Measurements from ENCODE around the gene MRFAP1L1. TPM values are rescaled to one million over a fixed set of nuclear protein-coding genes. Genes with fewer than 3 reads are reported as not detected.

MRFAP1L1 gene
- total and polyA plus RNA-seq, 2 donors (not counting 1 experiment from before 2014, with no cell fraction given): 12.5 to 57.2 TPM

DNA sequence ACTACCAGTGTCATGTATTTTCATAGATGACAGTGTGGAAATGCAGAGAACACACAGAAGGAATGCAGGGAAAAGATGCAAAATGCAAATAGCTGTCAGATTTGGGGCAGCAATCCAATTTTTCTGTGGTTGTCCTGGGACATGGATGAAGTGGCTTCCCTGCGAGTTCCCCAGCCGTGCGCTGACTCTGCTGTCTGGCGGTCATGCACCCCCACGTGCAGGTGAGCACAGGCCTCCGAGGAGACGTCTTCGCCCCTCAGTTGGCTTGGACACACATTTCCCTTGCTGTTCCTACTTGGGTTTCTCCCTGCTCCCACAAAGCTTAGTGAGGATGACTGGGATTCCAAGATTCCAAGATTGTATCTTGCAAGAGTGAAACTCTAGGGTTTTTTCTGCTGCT is 30.7 kb upstream of the MRFAP1L1 start:
- intact Hi-C loops (cut with micrococcal nuclease): no loop called here
- no peak for DNase-seq
- Mint-ChIP-seq H3K4me1 (no peaks in the 10 kb centered on the region), H3K27me3 (peaks cover 23% of the 10 kb centered on the region), H3K4me3 (no peak overlapping the region), H3K27ac (no peak overlapping the region), H3K9me3 (ENCODE audit: insufficient read depth) (no peaks in the 10 kb centered on the region)
- peaks cover 0 to 1% (median 0%) of the 10 kb centered on the region in 3 donors for H3K9me3 ChIP-seq (ENCODE audit: control extremely low read depth in 1 of 3, control insufficient read depth in 2 of 3, insufficient read depth in 1 of 3, low read length in 2 of 3)
- H3K27ac ChIP-seq (ENCODE audit: low read length in 2 of 2): no peak overlapping the region
- ChIA-PET POLR2A (no interaction called here), CTCF (no interaction called here)
- no peak overlapping the region for H2AFZ ChIP-seq (ENCODE audit: insufficient read depth, low read depth, low read length, poor library complexity, severe bottlenecking)
- WGBS (ENCODE audit: insufficient coverage): 97% methylated on average over 8 of the region's 8 CpGs
- no peaks in the 10 kb centered on the region for H3K36me3 ChIP-seq (replicated peaks in 1 of 2; ENCODE audit: control extremely low read depth in 1 of 2, control insufficient read depth in 1 of 2, extremely low read depth in 1 of 2, insufficient read depth in 2 of 2, low read length in 1 of 2)
- no peaks in the 10 kb centered on the region for H3K4me1 ChIP-seq (ENCODE audit: control insufficient read depth in 2 of 2, insufficient read depth in 2 of 2, low read length in 2 of 2)
- no peaks in the 10 kb centered on the region for H3K79me2 ChIP-seq (ENCODE audit: control insufficient read depth, insufficient read depth, low read length)
- no peak overlapping the region for H3K9ac ChIP-seq (ENCODE audit: low read length)
- H3K4me3 ChIP-seq (ENCODE audit: control extremely low read depth in 1 of 5, extremely low read depth in 1 of 5, insufficient read depth in 1 of 5, low read depth in 2 of 5, low read length in 4 of 5): no peak overlapping the region
- H3K4me2 ChIP-seq (replicated peaks; ENCODE audit: low read depth, low read length, poor library complexity, severe bottlenecking): no peak overlapping the region
- H4K20me1 ChIP-seq (ENCODE audit: control insufficient read depth, insufficient read depth, low read length, poor library complexity, severe bottlenecking): no peaks in the 10 kb centered on the region
- no peak for ATAC-seq (ENCODE audit: low read depth)
- no peaks in the 10 kb centered on the region for H3K27me3 ChIP-seq (replicated peaks in 1 of 4; ENCODE audit: control extremely low read depth in 1 of 4, control insufficient read depth in 3 of 4, insufficient read depth in 4 of 4, low read length in 3 of 4)
- TF ChIP-seq EZH2 (IDR thresholded peaks at IDR 0.05; ENCODE audit: borderline replicate concordance, insufficient read depth, low read depth, low read length, poor library complexity, severe bottlenecking): no peak
- TF ChIP-seq, protein P1, sequence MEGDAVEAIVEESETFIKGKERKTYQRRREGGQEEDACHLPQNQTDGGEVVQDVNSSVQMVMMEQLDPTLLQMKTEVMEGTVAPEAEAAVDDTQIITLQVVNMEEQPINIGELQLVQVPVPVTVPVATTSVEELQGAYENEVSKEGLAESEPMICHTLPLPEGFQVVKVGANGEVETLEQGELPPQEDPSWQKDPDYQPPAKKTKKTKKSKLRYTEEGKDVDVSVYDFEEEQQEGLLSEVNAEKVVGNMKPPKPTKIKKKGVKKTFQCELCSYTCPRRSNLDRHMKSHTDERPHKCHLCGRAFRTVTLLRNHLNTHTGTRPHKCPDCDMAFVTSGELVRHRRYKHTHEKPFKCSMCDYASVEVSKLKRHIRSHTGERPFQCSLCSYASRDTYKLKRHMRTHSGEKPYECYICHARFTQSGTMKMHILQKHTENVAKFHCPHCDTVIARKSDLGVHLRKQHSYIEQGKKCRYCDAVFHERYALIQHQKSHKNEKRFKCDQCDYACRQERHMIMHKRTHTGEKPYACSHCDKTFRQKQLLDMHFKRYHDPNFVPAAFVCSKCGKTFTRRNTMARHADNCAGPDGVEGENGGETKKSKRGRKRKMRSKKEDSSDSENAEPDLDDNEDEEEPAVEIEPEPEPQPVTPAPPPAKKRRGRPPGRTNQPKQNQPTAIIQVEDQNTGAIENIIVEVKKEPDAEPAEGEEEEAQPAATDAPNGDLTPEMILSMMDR (IDR thresholded peaks at IDR 0.05): no peak

DNA sequence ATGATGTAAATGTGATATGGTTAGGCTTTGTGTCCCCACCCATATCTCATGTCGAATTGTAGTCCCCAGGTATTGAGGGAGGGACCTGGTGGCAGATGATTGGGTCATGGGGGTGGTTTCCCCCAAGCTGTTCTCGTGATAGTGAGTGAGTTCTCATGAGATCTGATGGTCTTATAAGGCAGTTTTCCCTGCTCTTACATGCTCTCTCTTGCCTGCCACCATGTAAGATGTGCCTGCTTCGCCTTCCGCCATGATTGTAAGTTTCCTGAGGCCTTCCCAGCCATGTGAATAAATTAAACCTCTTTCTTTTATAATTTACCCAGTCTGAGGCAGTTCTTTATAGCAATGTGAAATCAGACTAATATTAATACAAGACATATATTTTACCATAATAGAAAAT is 30.3 kb upstream of the MRFAP1L1 start:
- no peak overlapping the region for H3K4me3 Mint-ChIP-seq
- H4K20me1 ChIP-seq (ENCODE audit: control insufficient read depth, insufficient read depth, low read length, poor library complexity, severe bottlenecking): no peaks in the 10 kb centered on the region
- ChIA-PET CTCF (no interaction called here), POLR2A (no interaction called here)
- H3K27me3 Mint-ChIP-seq: peaks cover 21% of the 10 kb centered on the region
- no peaks in the 10 kb centered on the region for H3K4me1 ChIP-seq (ENCODE audit: control insufficient read depth in 2 of 2, insufficient read depth in 2 of 2, low read length in 2 of 2)
- no peaks in the 10 kb centered on the region for H3K9me3 Mint-ChIP-seq (ENCODE audit: insufficient read depth)
- no peaks in the 10 kb centered on the region for H3K4me1 Mint-ChIP-seq
- no peak overlapping the region for H3K4me2 ChIP-seq (replicated peaks; ENCODE audit: low read depth, low read length, poor library complexity, severe bottlenecking)
- H3K27me3 ChIP-seq (replicated peaks in 1 of 4; ENCODE audit: control extremely low read depth in 1 of 4, control insufficient read depth in 3 of 4, insufficient read depth in 4 of 4, low read length in 3 of 4): no peaks in the 10 kb centered on the region
- WGBS (ENCODE audit: insufficient coverage): 100% methylated on average over 1 of the region's 4 CpGs
- H3K27ac ChIP-seq (ENCODE audit: low read length in 2 of 2): no peak overlapping the region
- no peak overlapping the region for H3K9ac ChIP-seq (ENCODE audit: low read length)
- no peak for DNase-seq
- intact Hi-C loops (cut with micrococcal nuclease): no loop called here
- no peak for ATAC-seq (ENCODE audit: low read depth)
- no peaks in the 10 kb centered on the region for H3K36me3 ChIP-seq (replicated peaks in 1 of 2; ENCODE audit: control extremely low read depth in 1 of 2, control insufficient read depth in 1 of 2, extremely low read depth in 1 of 2, insufficient read depth in 2 of 2, low read length in 1 of 2)
- H3K4me3 ChIP-seq (ENCODE audit: control extremely low read depth in 1 of 5, extremely low read depth in 1 of 5, insufficient read depth in 1 of 5, low read depth in 2 of 5, low read length in 4 of 5): no peak overlapping the region
- H2AFZ ChIP-seq (ENCODE audit: insufficient read depth, low read depth, low read length, poor library complexity, severe bottlenecking): no peak overlapping the region
- no peak for TF ChIP-seq EZH2 (IDR thresholded peaks at IDR 0.05; ENCODE audit: borderline replicate concordance, insufficient read depth, low read depth, low read length, poor library complexity, severe bottlenecking)
- TF ChIP-seq, protein P1 (IDR thresholded peaks at IDR 0.05): no peak
- peaks cover 0 to 1% (median 0%) of the 10 kb centered on the region in 3 donors for H3K9me3 ChIP-seq (ENCODE audit: control extremely low read depth in 1 of 3, control insufficient read depth in 2 of 3, insufficient read depth in 1 of 3, low read length in 2 of 3)
- no peaks in the 10 kb centered on the region for H3K79me2 ChIP-seq (ENCODE audit: control insufficient read depth, insufficient read depth, low read length)
- no peak overlapping the region for H3K27ac Mint-ChIP-seq
